RKO (cell line): ENCODE results near the gene CMKLR1.

Experiments
- DNase-seq: peaks from one replicate; pipeline ENCODE4 v3.0.0-alpha.2; 2016; ENCODE audit warnings: low spot score

CMKLR1 gene

GRCh38 chr12:108338915-108339657, at the start of gene CMKLR1:
Gene CMKLR1, minus strand, starts transcription at chr12:108339311. Its CDS starts 45,720 bp downstream, at chr12:108293591.
- no peak for DNase-seq

DNA sequence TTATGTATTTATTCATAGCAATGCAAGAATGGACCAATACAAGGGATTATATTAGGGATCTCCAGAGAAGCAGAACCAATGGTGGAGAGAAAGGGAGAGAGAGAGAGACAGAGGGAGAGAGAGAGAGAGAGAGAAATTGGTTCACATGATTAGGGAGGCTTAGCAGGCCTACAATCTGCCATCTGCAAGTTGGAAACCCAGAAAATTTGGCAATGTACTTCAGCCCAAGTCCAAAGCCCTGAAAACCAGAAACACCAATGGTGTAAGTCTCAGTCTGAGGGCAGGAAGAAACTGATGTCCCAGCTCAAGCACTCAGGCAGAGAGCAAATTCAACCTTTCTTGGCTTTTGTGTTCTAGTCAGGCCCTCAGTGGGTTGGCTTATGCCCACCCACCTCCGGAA, 48.7 kb upstream of the CMKLR1 start:
- DNase-seq, result no peak

GRCh38 chr12:108386709-108387360, 47.7 kb upstream of the CMKLR1 start:
- no peak for DNase-seq

DNA sequence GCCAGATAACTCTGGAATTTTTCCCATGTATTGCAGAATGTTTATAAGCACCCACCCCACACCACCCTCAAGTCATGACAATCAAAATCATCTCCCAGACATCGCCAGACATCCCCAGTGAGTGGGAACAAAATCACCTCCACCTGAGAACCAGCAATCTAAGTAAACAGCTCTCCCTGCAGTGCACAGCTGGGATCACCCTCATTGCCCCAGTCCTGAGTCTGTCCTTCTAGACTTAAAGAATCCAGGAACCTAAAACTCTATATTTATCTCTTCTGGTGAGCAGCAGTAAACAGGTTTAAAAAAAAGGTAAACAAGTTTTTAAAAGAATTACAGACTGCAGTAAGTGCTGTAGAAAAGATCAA, 43.3 kb upstream of the CMKLR1 start:
- DNase-seq, result no peak

DNA sequence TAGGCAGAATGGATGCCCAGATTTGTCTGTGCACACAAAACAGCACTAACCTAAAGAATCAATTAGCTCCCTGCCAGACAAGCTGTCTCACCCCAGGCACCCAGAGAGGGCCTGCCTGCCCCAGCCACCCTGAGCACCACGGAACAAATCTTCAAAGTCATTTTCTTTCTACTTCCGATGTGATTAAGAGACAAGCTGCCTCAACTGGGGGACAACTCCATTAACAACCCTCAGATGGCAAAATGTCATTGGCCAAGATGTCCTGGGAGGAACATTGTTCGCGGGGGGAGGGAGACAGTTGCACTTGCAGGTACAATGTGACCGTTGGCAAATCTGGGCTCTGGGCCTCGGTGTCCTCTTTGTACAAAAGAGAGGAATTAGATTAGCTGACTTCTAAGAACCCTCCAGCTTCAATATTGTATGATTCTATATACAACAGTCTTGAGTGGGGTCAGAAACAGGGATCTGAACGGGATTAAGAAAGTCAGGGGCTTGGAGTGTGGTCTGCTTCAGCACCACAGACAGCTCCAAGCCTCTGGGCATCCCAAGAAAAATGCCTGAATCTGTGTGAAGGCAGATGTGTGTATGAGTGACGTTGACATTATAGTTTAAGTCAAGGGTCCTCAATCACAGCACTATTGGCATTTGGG, 42.8 kb upstream of the CMKLR1 start:
- DNase-seq, result peak; percentile 24

- no peak for DNase-seq
Measured at GRCh38 chr12:108380382-108380781, 41.3 kb upstream of the CMKLR1 start.

GRCh38 chr12:108379823-108380222, 40.7 kb upstream of the CMKLR1 start:
- DNase-seq, result no peak

DNA sequence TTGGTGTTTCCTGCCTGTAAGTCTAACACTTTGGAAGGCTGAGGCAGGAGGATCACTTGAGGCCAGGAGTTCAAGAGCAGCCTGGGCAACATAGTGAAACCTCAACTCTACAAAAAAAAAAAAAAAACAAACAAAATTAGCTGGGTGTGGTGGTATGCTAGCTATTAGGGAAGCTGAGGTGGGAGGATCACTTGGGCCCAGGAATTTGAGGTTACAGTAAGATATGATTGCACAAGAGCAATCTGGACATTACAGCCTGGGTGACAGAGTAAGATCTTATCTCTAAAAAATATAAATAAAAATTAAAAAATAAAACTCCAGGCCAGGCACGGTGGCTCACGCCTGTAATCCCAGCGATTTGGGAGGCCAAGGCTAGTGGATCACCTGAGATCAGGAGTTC, 39.8 kb upstream of the CMKLR1 start:
- no peak for DNase-seq

DNA sequence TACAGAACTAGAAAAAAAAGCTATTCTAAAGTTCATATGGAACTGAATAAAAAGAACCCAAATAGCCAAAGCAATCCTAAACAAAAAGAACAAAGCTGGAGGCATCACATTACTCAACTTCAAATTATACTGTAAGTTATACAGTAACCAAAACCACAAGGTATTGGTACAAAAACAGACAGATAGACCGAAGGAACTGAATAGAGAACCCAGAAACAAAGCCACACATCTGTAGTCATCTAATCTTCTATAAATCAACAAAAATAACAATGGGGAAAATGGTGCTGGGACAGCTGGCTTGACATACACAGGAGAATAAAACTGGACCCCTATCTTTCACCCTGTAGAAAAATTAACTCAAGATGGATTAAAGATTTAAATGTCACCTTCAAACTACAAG, 38.1 kb upstream of the CMKLR1 start:
- no peak for DNase-seq

DNA sequence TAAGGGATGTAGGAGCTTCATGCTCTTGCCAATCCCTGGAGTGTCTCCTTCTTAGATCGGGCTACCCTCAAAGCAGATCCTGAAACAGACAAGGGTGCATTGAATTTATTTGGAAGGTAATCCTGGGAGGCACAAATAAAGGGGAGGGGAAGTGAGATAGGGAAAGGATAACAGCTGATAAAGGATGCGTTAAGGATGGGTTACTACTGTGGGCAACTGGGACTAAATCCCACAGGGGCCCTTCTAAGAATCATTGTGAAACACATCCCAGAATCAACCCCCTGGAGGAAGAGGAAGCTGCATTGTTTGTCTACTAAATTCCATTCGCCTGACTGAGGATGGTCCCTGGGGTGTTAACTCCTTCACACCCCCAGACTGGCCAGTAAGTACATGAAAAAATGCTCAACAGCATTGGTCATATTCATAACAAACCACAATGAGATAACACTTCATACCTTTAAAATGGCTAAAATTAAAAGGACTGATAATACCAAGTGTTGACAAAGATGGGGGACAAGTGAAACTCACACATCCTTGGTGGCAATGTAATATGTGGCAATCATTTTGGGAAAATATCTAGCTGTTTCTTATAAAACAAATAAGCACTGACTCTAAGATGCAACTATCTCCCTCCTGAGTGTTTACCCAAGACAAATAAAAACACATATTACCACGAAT, 37.0 kb upstream of the CMKLR1 start:
- DNase-seq, result no peak

DNA sequence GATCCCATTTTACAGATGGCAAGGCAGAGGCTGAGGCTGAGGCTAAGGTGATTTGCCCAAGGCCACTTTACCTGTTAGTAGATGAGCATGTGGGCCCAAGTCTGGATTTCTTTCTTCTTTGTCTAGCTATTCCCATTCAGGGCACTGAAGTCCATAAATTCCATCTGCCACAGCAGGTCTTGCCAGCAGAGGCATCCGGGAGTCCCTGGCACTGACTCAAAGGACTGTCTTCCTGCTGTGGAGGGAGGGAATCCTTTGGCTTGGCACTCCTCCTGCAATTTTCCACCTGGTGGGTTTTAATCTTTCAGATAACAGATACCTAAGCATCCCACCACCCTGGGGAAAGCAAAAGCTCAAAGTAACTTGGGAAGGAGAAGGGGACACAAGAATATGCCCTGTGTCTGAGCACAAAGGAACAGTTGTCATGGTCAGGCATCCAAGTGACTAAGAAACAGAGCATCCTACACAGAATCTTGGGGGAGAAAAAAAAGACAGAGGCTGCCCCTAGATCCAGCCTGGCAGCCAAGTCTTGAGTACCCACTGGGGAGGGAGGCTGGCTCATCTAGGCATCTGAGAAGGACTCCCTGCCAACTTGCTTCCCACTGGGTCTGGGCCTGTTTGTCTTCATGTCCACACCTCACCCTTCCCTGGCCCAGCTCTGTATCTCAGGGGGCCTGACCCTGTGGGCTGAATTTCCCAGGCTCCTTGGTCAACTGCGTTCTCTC, 35.6 kb upstream of the CMKLR1 start:
- DNase-seq, result no peak

DNA sequence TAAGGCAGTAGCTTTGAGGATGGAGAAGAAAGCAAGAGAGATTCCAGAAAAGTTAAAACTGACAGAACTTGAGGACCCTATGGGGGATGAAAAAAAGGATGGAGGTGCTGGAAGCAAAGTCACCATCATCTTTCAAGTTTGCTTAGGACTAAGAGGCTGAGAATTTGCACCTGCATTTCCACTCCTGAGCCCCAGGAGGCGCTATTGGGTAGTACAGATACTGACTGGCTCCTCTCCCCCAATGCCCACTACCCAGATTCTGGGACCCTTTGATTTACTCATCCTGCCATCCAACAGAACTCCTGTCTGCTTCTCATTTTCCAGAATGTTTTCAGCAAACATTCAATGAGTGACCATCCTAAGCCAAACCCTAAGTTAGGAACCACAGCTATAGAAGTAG, 34.0 kb upstream of the CMKLR1 start:
- no peak for DNase-seq

GRCh38 chr12:108371801-108372344, 32.8 kb upstream of the CMKLR1 start:
- DNase-seq, result no peak

DNA sequence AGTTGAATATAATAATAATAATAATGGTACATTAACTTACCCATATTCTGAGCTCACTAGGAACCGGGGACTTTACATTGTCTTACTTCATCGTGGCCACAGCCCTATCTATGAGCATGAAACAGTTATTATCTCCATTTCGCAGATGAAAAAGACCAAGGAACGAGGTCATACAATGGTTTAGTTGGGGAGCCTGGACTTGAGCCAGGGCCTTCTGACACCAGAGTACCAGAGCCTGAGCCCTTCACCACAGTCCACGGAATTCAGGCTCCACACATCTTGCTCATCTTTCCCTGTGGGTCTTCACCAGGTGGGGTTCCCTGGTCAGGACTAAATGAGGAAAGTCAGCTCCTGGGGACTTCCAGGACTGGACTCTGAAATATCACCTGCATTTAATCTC, 31.3 kb upstream of the CMKLR1 start:
- DNase-seq, result no peak

GRCh38 chr12:108369736-108370396, 30.8 kb upstream of the CMKLR1 start:
- no peak for DNase-seq

DNA sequence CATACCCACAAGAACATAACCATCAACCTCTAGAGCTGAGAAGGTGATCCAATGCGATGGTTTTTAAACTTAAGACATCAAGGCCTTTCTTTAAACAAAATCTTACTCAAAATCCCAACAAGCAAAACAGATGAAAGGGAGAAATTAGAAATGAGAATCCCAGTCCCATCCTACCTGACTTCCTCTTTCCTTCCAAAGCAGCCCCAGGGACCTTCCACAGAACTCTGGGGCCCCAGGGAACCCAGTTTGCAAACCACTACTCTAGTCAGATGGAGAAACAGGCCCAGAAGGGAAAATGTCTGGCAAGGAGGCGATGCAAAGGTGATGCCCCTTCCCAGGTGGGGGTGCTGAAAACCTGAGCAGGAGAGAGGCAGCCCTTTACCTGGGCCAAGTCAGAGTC, 29.0 kb upstream of the CMKLR1 start:
- DNase-seq, result no peak

DNA sequence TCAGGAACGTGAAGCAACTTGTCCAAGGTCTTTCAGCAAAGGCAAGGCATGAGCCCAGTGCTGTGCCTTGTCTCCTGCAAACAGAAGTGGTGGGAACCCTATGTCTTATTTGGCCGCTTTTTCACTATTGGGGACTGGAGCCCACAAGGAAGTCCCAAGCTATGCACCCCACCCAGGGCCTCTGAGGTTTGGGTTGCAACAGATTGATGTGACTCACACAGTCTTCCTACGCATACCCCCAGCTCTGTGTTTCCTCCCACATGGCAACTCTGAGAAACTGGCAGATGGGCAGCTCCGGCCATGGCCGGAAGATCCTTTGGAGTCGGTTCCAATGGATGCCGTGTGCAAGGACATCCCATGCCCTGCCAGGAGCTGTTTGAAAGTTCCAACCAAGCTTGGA, 28.3 kb upstream of the CMKLR1 start:
- no peak for DNase-seq

DNA sequence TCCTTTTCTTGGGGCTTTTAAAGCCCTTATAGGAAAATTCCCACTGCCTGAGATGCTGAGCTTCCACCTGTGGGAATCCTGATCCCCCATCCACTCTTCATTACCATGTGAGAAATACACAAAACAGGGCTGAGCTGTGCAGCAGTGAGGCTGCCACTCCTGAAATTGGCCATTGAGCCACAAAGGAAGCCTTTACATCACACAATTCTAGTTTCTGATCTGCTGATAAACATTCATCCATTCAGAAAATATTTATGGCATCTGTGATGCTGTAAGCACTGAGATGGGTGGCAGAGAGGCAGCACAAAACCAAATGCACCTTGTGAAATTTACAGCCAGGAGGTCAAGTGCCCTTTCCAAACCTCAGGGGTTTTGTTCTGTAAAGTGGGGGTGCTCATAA, 26.2 kb upstream of the CMKLR1 start:
- DNase-seq, result no peak

- DNase-seq, result no peak
Measured at GRCh38 chr12:108364879-108365278, 25.8 kb upstream of the CMKLR1 start.

- DNase-seq, result no peak
Measured at GRCh38 chr12:108363565-108363964, 24.5 kb upstream of the CMKLR1 start.

DNA sequence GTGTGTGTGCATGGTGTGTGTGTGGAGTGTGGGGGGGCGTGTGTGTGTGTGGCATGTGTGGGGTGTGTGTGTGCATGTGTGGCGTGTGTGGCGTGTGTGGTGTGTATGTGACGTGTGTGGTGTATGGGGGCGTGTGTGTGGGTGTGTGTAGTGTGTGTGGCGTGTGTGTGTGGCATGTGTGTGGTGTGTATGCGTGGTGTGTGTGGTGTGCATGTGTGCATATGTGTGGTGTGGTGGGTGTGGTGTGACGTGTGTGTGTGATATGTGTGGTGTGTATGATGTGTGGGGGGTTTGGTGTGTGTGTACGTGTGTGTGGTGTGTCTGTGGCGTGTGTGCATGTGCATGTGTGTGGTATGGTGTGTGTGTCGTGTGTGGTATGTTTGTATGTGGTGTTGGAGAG, 24.1 kb upstream of the CMKLR1 start:
- no peak for DNase-seq
